Brain microvascular endothelial cell (primary cell): Measurements from ENCODE around the gene DAG1.
A peak's percentile ranks its signal among the peaks of the same experiment; 100 is the strongest.

Experiments
- DNase-seq: peaks from one replicate; pipeline ENCODE4 v3.0.0-alpha.2; 2020
- H3K27ac ChIP-seq: fragments of 250-450 bp; sonication (Bioruptor Pico); 2 replicates; pipeline ENCODE4 v1.5.1; 2020; ENCODE audit warnings: mild to moderate bottlenecking, moderate library complexity
- H3K27me3 ChIP-seq: fragments of 250-450 bp; sonication (Bioruptor Pico); replicated peaks from 2 replicates; pipeline ENCODE4 v1.5.1; 2020; ENCODE audit warnings: mild to moderate bottlenecking
- H3K36me3 ChIP-seq: fragments of 250-450 bp; sonication (Bioruptor Pico); replicated peaks from 2 replicates; pipeline ENCODE4 v1.5.1; 2020; ENCODE audit warnings: mild to moderate bottlenecking
- H3K4me3 ChIP-seq: 2 replicates; pipeline ENCODE4 v1.5.1; 2011; ENCODE audit warnings: low read depth, mild to moderate bottlenecking, control low read depth, low read length, moderate library complexity
- CTCF ChIP-seq: IDR thresholded peaks from 2 replicates; pipeline ENCODE4 v1.5.1; 2011; ENCODE audit warnings: low read depth, mild to moderate bottlenecking, moderate library complexity, low read length, control low read depth, inconsistent platforms; ENCODE audit errors: missing control alignments
- in situ Hi-C: cut with HindIII; loops from 2 replicates; pipeline ENCODE4 v1.10.0; 2017; ENCODE audit warnings: low sequenced_read_pairs, low pct_ligation_motif_present

Gene DAG1

GRCh38 chr3:49554633-49555265, 84.7 kb downstream of the DAG1 start:
- H3K27me3 ChIP-seq = peaks cover 8% of the 10 kb centered on the region

GRCh38 chr3:49556500-49557275, 86.6 kb downstream of the DAG1 start:
- H3K27ac ChIP-seq = no peak overlapping the region
- no peak overlapping the region for H3K4me3 ChIP-seq
- H3K36me3 ChIP-seq = no peaks in the 10 kb centered on the region
- in situ Hi-C loops = loop anchor here (25.0 kb wide), 1 partner anchor 106 kb away; the partner anchor contains the start of gene APEH
- H3K27me3 ChIP-seq = peaks cover 8% of the 10 kb centered on the region
- DNase-seq = no peak
- TF ChIP-seq CTCF = no peak

More at GRCh38 chr3:49554633-49555265, 84.7 kb downstream of the DAG1 start:
- peak overlapping the region; percentile 36 for H3K4me3 ChIP-seq
- H3K36me3 ChIP-seq = no peaks in the 10 kb centered on the region
- in situ Hi-C loops = loop anchor here (25.0 kb wide), 1 partner anchor 108 kb away; the partner anchor contains the start of gene APEH
- DNase-seq = no peak
- no peak overlapping the region for H3K27ac ChIP-seq
- no peak for TF ChIP-seq CTCF

- Histone ChIP-seq H3K4me3 (no peak overlapping the region), H3K27me3 (no peaks in the 10 kb centered on the region), H3K36me3 (no peaks in the 10 kb centered on the region), H3K27ac (no peak overlapping the region)
- DNase-seq = no peak
- peak; percentile 8 for TF ChIP-seq CTCF
- in situ Hi-C loops = loop anchor here (25.0 kb wide), 1 partner anchor 99 kb away; the partner anchor contains the start of gene APEH
These were observed 93.0 kb downstream of the DAG1 start for GRCh38 chr3:49563040-49563578.

- H3K27me3 ChIP-seq = no peaks in the 10 kb centered on the region
- H3K27ac ChIP-seq = no peak overlapping the region
- no peaks in the 10 kb centered on the region for H3K36me3 ChIP-seq
- in situ Hi-C loops = loop anchor here (25.0 kb wide), 1 partner anchor 99 kb away; the partner anchor contains the start of gene APEH
- DNase-seq = no peak
- TF ChIP-seq CTCF = no peak
- no peak overlapping the region for H3K4me3 ChIP-seq
These were observed 93.7 kb downstream of the DAG1 start for GRCh38 chr3:49563766-49564165.

GRCh38 chr3:49566312-49566711, 96.2 kb downstream of the DAG1 start:
- Histone ChIP-seq H3K4me3 (no peak overlapping the region), H3K27ac (no peak overlapping the region), H3K27me3 (no peaks in the 10 kb centered on the region), H3K36me3 (no peaks in the 10 kb centered on the region)
- DNase-seq = no peak
- in situ Hi-C loops = loop anchor here (25.0 kb wide), 1 partner anchor 96 kb away; the partner anchor contains the start of gene APEH
- TF ChIP-seq CTCF = no peak
